Skin epidermis (tissue), 12 donors: ENCODE results near the gene ARHGEF38.
"Not testable (repeated sequence)": the region's sequence is repeated elsewhere in the genome, so short reads cannot be mapped to it uniquely, and the experiment has no call there.

ENCODE experiments used
- H3K27ac ChIP-seq, 21 experiments: fragments of 200-600 bp; sonication (generic) in 11 of 21; one replicate each; pipeline ENCODE4 v1.5.0; 2020; ENCODE audit warnings: mild to moderate bottlenecking in 3 of 21, inconsistent platforms in 2 of 21, moderate library complexity in 2 of 21
- H3K4me3 ChIP-seq, 7 experiments: fragments of 200-600 bp; sonication (generic) in 2 of 7; one replicate each; pipeline ENCODE4 v1.5.0; 2020; ENCODE audit warnings: inconsistent platforms in 2 of 7, mild to moderate bottlenecking in 2 of 7, moderate library complexity in 1 of 7

The ARHGEF38 gene

DNA sequence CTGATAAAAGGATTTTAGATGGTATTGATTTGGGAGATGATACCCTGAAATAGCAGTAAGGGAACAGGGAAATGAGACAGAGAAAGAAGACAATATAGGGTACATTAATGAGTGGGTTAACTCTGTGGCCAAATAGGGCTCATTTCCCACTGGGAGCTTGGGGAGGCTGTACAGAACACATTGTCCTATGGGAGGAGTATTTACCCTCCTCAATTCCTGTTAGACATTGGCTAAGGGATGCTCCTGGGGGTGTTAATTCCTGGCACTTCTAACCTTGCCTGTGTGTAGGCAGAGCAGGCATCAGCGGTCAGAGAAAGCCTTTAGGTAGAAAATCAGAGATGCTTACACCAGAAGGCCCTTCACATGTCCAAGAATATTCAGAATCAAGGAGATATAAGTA lies 49.0 kb downstream of the ARHGEF38 start:
- no peak overlapping the region for H3K4me3 ChIP-seq

DNA sequence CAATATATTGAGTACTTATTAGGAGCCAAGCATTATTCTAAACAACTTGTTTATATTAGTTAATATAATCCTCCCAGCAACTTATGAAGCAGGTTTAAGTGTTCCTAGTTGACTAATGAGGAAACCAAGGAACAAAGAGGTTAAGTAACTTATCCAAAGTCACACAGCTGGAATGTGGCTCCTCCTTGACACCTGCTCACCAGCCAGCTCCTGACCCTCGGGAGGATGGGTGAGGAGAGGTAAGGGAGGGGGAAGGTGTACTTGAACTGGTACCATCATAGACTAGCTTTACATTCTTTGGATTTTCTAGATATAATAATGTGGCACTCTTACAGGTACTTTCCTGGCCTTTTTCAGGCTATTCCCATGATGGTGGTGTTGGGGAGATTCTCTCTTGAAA lies 50.7 kb downstream of the ARHGEF38 start:
- H3K4me3 ChIP-seq = no peak overlapping the region
- H3K27ac ChIP-seq = no peak overlapping the region

More for the DNA sequence above, 49.0 kb downstream of the ARHGEF38 start:
- no peak overlapping the region for H3K27ac ChIP-seq

DNA sequence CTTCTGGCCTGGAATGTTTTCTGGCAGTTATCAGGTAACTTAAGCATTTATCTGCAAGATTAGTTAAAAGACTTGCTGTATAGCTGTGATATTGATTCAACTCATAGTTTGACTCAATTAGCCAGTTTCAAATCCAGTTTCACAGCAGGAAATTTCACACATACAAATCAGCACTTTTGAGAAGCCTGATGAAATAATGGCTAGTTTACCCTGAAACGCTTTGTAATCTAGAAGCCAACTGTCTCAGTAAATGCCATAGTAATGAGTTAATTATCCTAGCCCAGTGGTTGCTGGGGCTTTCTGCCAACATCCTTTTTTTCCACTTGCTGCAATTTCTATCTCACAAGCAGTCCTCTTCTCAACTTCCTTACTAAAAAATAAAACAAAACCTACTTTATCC lies 53.1 kb downstream of the ARHGEF38 start:
- Histone ChIP-seq H3K4me3 (no peak overlapping the region), H3K27ac (no peak overlapping the region)

DNA sequence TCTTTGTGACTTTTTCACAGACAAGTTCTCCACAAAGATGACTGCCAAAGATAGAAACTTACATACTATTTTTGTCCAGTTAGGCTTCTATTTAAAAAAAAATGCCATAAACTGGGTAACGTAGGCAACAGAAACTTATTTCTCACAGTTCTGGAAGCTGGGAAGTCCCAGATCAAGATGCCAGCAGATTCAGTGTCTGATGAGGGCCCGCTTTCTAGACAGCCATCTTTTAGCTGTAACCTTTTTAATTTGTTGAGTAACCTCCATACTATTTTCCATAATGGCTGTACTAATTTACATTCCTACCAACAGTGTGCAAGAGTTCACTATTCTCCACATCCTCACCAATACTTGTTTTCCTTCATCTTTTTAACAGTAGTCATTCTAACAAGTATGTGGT lies 55.5 kb downstream of the ARHGEF38 start:
- H3K4me3 ChIP-seq = no peak overlapping the region
- no peak overlapping the region for H3K27ac ChIP-seq

DNA sequence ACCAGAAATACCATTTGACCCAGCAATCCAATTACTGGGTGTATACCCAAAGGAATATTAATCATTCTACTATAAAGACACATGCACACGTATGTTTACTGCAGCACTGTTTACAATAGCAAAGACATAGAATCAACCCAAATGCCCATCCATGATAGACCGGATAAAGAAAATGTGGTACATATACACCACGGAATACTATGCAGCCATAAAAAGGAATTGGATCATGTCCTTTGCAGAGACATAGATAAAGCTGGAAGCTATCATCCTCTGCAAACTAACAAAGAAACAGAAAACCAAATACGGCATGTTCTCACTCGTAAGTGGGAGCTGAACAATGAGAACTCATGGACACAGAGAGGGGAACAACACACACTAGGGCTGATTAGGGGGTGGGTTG lies 57.4 kb downstream of the ARHGEF38 start:
- H3K27ac ChIP-seq, H3K4me3 ChIP-seq: not testable (repeated sequence)

DNA sequence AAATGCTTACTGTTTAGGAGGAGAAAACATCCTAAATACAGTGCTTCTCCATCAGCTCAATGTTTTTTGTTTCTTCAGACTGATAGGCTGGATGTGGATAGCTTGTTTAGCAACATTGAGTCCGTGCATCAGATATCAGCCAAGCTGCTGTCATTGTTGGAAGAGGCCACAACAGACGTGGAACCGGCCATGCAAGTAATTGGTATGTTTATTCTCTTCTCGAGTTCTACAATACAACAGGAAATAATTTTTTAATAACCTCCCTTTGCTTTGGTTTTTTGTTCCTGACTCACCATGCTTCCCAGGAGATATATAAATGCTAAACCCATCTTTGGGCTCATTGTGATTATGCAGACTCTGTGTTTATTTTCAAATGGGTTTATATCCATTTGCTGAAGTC lies 60.9 kb downstream of the ARHGEF38 start:
- no peak overlapping the region for H3K27ac ChIP-seq
- no peak overlapping the region for H3K4me3 ChIP-seq

DNA sequence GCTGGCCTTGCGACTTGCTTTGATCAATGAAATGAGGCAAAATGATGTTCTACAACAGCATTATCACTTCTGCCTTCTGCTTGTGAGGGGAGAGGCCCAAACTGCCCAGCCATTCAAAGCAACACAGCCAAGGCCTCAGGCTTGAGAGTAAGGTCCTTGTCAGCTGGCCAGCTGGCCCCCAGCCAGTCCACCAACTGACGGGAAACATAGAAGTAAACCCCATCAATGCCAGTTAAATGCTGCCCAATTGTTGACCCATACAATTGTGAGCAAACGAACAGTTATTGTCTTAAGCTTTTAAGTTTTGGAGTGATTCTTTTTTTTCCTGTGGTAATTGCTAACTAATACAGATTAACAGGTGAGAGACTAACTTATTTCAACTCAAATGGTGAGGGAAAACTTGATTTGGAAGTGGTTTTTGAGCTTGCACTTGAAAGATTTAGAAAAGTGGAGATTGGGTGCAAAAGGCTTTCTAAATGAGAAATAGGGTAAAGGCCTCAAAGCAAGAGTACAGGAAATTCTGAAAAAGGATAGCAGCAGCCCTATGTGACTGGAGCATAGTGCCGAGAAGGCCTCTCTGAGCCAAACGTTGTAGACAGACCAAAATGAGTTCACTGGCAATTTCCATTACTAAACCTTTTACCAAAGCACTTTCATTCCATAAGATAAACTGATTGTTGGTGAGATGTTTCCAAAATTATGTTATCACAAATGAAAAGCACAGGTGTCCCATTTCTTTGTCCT lies 66.9 kb downstream of the ARHGEF38 start:
- H3K27ac ChIP-seq = no peak overlapping the region

DNA sequence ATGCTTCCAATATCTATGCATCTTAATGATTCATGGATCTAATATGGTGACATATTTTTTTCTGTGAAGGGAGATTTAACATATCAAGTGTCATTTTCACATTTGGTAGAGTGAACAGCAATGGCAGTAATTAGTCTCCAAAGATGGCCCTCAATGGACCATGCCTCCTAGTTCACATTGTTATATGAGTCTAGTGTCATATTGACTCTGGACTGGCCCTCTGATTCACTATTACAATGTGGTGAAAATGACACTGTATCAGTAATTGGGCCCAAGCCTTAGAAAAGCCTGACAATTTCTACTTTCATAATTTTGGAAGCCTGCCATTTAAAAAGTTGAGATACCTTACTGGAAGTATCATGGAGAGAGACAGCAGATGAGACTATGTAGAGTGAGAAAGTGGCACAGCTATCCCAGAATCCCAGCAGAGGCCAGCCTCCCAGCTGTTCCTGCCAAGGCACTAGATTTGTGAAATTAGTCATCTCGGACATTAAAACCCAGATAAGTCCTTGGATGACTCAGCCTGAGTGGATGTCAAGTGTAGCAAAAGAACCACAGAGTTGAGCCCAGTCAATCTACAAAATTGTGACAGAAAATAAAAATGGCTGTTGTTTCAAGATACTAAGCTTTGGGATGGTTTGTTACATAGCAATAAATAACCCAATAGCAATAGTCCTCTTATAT lies 68.4 kb downstream of the ARHGEF38 start:
- H3K27ac ChIP-seq = no peak overlapping the region
- H3K4me3 ChIP-seq = no peak overlapping the region

More for the DNA sequence above, 66.9 kb downstream of the ARHGEF38 start:
- H3K4me3 ChIP-seq = no peak overlapping the region

DNA sequence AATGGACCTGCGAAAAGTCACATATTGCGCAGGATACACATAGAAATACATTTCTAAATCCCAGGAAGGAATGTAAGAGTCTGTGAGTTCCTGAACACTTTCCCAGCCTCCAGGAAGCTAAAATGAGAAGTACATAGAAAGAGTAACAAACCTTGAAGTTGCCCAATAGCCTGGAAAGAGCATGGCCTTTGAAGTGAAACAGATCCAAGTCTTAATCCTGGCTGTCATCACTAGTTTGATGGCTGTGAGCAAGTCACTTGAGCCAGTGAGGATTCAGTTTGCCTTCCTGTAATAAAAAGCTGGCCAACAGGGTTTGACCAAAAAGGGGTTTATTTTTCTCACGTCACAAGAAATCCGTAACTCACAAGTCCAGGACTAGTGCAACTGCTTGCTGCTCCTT lies 69.8 kb downstream of the ARHGEF38 start:
- no peak overlapping the region for H3K27ac ChIP-seq

DNA sequence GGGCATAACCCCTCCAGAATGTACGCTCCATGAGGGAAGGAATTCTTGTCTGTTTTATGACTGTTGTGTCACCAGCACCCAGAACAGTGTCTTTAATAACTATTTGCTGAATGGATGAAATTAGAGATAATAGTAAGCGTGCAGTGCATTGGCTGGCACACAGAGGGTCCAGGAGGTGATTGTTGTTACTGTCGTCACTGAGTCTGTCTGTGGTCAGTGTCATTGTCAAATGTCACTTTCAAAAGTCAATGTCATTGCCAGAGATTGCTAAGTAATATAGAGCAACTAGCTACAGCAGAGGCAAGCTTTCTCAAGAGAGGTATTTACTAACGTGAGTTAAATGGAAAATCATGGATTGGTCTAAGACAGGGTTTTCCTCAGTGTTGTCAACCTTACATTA lies 70.7 kb downstream of the ARHGEF38 start:
- no peak overlapping the region for H3K27ac ChIP-seq
- no peak overlapping the region for H3K4me3 ChIP-seq

More for the DNA sequence above, 69.8 kb downstream of the ARHGEF38 start:
- no peak overlapping the region for H3K4me3 ChIP-seq

DNA sequence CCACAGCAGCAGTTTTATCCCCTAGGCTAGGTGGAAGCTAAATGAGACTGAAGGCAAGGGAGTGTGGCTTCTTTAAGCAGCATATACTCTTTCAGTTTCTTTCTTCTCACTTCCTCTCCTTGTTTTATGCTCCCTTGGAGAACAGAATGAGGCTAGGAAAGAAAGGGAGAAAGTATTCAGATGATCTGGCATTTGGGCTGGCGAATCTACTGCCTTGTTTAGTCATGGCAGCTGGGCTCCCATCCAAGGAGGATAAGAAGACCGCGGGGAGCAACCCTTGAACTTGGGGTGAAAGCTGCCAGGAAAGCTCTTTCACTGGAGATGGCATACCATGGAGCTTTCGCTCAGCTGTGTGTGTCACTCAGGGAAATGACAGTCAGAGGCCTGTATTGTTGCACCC lies 72.1 kb downstream of the ARHGEF38 start:
- Histone ChIP-seq H3K27ac (peak overlapping the region in 1 of 21 experiments; percentile 11), H3K4me3 (no peak overlapping the region)

DNA sequence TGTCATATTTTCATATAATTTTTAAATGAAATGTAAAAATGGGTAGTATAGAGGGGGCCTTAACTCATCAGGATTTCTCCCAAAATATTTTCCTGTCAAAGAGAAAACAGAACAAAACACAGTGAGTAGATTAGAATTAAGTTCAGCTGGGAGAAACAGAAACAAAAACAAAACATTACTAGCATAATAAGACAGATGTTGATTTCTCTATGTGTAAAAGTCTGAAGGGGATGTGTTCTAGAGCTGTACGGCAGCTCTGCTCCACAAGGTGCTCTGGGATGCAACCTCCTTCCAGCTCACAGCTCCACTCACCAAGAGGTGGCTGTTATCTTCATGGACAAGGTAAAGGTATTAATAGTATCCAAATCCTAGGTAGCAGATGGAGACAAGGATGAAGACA lies 72.8 kb downstream of the ARHGEF38 start:
- H3K27ac ChIP-seq = no peak overlapping the region
- H3K4me3 ChIP-seq = no peak overlapping the region

DNA sequence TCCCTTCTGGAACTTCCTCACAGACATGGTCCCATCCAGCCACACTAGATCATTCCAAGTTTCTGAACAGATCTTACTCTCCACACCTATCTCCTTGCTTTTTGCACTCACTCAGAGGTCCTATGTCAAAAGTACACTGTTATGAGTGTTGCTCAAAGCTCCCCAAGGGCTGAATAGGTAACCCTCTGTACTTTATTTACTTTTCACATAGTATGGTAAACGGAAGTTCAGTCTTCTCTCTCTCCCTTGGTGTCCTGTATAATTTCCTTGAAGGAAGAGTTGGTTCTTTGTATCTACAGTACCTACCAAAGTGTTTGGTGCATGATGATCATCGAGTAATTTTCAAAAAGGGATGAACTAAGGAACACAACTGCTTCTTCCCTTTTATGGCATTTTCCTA lies 74.4 kb downstream of the ARHGEF38 start:
- H3K4me3 ChIP-seq = no peak overlapping the region
- H3K27ac ChIP-seq = no peak overlapping the region

DNA sequence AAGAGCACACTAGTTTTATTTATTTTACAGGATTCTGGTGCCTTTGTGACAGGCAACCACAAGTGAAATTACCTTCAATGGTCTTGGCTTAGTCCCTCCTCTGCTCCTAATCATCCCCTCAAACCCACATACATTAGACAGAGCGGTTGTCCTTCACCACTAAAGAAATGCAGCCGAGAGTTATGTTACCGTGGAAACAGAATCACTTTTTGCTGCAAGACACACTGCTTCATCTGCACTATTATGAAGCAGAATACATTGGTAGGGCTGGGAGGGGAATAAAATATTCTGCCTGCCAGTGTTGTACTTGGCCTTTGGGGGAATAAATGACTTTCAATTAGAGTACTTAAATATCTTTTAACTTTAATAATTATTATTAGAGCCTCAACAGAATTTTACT lies 75.2 kb downstream of the ARHGEF38 start:
- Histone ChIP-seq H3K27ac (no peak overlapping the region), H3K4me3 (no peak overlapping the region)

DNA sequence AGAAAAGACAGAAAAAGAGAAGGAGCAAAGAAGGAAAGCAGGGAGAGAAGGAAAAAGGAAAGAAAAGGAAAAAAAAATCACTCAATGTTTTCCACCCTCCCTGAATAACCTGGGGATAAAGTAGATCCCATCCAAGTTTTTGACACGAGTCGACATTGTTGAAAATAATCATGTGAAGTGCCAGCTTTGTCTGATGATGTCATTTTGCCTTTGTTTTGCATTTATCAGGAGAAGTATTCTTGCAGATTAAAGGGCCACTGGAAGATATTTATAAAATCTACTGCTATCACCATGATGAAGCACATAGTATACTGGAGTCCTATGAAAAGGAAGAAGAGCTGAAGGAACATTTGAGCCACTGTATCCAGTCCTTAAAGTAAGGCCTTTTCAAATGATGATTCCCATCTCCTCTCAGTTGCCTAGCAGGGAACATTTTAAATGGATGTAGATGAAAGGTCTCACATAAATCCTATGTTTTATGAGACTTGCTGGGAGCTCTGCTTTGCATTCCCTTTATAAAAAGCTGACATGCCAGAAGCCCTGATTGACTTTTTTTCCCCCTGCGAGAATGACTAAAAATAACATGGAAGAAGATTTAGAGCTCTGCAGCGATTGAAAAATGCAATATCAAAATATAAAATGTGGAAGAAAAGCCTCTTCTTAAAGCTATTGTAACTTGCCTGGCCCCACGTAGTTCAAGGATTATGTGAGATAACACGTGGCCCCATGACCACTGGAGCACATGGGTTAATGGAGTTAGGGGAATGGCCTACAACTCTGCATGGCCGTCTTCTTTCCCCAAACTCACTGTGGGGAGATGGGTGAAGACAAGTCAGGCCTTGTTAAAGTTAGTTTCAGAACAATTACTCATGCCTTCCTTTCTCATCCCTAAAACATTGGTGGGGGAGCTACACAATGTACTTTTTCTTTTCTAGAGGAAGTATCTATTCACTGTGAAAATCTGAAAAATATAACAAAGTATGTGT lies 78.5 kb downstream of the ARHGEF38 start:
- peak overlapping the region in 1 of 21 experiments; percentile 1 for H3K27ac ChIP-seq
- H3K4me3 ChIP-seq = no peak overlapping the region

DNA sequence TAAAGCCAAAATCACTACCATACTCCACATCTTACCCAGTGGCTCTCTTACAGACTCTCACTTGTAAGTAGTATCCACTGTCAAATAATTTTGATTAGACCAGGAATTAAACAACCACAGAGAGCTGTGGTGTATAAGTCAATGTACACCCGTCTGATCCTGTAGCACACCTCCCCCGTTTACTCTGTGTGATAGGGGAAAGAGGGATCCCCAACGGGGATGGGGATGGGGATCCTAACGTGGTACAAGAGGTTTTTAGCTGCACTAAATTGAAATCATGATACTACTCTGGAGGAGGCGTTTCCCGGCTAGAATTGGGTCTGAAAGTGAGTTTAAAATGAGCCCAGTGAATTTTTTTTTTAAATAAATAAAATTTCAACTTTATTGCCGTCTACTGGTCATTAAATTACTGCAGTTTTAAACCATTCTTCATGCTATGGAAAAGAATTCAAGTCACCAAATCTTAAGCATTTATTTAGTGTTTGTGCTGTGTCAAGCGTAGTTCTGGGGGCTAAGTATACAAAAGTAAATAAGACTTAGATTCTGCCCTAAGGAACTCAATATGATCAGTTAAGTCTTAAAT lies 79.5 kb downstream of the ARHGEF38 start:
- no peak overlapping the region for H3K27ac ChIP-seq
- no peak overlapping the region for H3K4me3 ChIP-seq

DNA sequence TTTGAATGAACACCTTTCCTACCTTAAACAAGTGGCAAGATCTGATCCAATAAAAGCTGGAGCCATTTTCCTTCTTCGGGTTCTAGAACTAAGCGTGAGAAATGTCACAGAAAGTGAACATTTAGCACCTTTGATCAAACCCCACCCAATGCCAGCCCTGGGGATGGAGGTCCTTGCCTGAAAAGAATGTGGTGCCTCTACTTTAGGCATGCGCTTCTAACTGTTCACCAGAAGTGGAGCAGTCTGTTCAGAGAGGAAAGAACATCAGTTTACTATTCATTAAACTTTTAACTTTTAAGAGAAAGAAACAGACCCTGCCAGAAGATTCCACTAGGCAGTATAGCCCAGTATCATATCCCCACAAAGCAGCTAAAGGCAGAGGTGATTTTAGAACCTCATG lies 80.2 kb downstream of the ARHGEF38 start:
- no peak overlapping the region for H3K4me3 ChIP-seq
- no peak overlapping the region for H3K27ac ChIP-seq

DNA sequence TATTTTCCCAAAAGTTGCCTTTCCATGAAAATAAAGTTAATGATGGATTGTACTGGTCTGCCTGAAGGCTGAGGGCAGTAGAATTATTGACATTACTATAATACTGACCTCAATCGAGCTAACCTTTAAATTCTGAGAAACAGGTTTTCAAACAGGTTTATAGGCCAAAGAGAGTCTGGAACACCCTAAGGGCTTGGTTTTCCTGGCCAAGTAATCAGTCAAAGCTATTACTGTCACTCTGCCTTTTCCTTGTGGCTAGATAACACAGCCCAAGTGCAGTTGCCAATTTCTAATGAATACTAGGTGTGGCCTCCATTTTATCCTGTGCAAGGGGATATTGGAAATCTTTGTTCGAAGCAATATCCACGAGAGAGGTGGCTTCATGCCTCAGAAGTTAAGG lies 80.8 kb downstream of the ARHGEF38 start:
- H3K27ac ChIP-seq = no peak overlapping the region
- H3K4me3 ChIP-seq = no peak overlapping the region

DNA sequence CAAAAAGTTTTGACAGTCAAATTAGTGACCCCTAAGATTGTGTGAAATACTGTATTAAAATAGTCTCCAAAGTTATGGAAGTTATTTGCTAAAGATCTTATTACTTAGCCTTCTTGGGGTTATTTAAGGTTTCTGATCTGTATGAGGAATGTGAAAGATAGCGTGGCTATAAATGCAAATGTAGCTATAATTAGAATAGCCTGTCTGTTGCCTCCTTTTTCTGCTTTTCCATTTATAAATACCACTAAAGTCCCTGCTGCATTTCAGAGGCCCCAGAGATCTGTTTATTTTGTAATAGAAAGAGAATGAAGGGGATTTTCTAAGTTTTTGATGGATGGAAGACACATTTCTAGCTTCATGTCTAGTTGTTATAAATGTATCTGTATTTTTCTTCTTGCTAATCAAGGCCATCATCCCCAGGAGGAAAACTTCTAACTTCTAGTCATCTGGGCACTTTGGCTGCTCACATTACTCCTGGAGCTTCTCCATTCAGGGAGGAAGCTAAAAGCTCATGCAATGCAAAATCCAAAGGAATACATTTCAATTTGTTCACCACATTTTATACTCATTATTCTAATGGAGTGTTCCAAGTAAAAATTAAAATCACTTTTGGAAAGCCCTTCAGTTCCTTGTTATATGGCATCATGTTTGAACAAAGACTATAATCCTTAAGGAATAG lies 82.1 kb downstream of the ARHGEF38 start:
- no peak overlapping the region for H3K27ac ChIP-seq
- H3K4me3 ChIP-seq = no peak overlapping the region
